GM18868 (cell line): ENCODE data around the gene MRPS35.

Experiments used
- ATAC-seq: cut with Tn5 transposase; IDR thresholded peaks from one replicate; pipeline ENCODE4 v1.9.1; 2021; ENCODE audit warnings: mild to moderate bottlenecking, moderate library complexity; ENCODE audit not compliant: unreplicated experiment

Gene MRPS35

DNA sequence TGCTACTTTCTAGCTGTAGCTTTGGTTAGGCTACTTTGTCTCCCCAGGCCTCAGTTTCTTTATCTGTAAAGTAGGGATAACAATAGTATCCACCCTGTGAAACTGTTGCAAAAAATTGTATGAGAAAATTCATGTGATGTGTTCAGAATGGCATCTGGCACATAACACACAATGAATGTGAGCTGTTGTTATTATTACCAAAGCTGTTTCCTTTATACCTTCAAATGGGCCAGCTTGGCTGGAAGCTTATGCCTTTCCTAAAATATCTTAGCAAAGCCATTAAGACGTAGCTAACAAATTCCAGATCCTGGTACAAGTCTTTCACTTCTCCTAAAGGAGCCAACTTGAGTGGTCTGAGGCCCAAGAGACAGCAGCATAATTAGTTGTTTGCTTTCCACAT is 94.6 kb downstream of the MRPS35 start:
- no peak for ATAC-seq
